Cardiac fibroblast (primary cell): Measurements from ENCODE around the gene ATG4D.
A peak's percentile ranks its signal among the peaks of the same experiment; 100 is the strongest.
"Not testable (repeated sequence)": the region's sequence is repeated elsewhere in the genome, so short reads cannot be mapped to it uniquely, and the experiment has no call there.

Experiments used
- DNase-seq, 2 donors: peaks; one replicate each; pipeline versions ENCODE4 v3.0.0 to v3.0.0-alpha.2; 2010; ENCODE audit warnings: low read depth in 2 of 2
- H3K4me3 ChIP-seq, 2 donors: replicated peaks in 1 of 2; 1 replicate in 1 of 2; 2 replicates in 1 of 2; pipeline ENCODE4 v1.5.1; 2011; ENCODE audit warnings: low read depth in 2 of 2, low read length in 2 of 2, mild to moderate bottlenecking in 2 of 2, moderate library complexity in 1 of 2
- TF ChIP-seq, protein P1 (sequence below): IDR thresholded peaks from one replicate; pipeline ENCODE4 v1.5.1; 2011; ENCODE audit warnings: low read depth, mild to moderate bottlenecking, low read length, inconsistent platforms

ATG4D gene

DNA sequence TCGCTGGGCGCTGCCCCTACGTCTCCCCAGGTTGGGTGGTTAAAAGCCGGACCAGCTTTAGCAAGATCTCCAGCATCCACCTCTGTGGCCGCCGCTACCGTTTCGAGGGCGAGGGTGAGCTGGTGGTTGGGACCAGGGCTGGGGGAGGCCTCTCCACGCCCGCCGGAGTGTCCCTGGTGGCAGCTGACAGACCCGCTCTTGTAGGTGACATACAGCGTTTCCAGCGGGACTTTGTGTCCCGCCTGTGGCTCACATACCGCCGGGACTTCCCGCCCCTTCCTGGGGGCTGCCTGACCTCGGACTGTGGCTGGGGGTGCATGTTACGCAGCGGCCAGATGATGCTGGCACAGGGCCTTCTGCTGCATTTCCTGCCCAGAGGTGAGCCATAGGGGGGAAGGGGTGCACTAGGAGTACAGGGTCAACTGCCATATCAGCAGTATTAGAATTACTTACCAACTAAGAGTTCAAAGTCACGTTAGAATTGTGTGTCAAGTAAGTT, 1.1 kb downstream of the ATG4D start:
- TF ChIP-seq, protein P1, sequence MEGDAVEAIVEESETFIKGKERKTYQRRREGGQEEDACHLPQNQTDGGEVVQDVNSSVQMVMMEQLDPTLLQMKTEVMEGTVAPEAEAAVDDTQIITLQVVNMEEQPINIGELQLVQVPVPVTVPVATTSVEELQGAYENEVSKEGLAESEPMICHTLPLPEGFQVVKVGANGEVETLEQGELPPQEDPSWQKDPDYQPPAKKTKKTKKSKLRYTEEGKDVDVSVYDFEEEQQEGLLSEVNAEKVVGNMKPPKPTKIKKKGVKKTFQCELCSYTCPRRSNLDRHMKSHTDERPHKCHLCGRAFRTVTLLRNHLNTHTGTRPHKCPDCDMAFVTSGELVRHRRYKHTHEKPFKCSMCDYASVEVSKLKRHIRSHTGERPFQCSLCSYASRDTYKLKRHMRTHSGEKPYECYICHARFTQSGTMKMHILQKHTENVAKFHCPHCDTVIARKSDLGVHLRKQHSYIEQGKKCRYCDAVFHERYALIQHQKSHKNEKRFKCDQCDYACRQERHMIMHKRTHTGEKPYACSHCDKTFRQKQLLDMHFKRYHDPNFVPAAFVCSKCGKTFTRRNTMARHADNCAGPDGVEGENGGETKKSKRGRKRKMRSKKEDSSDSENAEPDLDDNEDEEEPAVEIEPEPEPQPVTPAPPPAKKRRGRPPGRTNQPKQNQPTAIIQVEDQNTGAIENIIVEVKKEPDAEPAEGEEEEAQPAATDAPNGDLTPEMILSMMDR: no peak
- no peak for DNase-seq
- peak overlapping the region; percentile 84 to 86 for H3K4me3 ChIP-seq

- H3K4me3 ChIP-seq: no peak overlapping the region
- TF ChIP-seq, protein P1: no peak
- no peak for DNase-seq
Measured at GRCh38 chr19:10546817-10547216, 3.1 kb downstream of the ATG4D start.

DNA sequence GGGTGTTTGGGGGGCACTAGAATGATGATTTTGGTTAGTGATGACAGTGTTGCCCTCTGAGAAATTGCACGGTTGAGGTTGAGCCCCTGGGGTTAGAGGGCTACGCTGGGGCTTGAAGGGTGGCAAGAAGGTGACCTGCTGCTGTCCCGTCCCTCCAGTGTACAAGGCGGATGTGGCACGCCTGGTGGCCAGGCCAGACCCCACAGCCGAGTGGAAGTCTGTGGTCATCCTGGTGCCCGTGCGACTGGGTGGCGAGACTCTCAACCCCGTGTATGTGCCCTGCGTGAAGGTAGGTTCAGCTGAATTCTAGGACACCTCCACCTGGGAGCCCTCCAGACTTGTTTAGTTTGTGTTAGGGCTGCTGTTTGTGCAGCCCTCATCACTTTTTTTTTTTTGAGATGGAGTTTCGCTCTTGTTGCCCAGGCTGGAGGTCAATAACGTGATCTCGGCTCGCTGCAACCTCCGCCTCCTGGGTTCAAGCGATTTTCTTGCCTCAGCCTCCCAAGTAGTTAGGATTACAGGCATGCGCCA, 5.1 kb downstream of the ATG4D start:
- TF ChIP-seq, protein P1: no peak
- no peak overlapping the region for H3K4me3 ChIP-seq
- DNase-seq: no peak

DNA sequence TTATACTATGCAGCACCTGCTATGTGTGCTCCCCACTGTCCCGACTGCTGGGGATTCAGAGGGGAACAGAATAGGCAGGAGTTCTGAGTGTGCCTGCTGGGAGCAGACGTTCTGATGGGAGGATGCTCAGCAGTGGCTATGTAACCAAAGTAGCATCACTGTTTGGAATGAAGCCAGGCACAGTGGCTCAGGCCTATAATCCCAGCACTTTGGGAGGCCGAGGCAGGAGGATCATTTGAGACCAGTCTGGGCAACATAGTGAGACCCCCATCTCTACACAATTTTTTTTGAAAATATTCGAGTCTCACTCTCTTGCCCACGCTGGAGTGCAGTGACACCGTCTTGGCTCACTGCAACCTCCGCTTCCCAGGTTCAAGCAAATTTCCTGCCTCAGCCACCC, 6.0 kb downstream of the ATG4D start:
- TF ChIP-seq, protein P1: no peak
- no peak overlapping the region for H3K4me3 ChIP-seq
- no peak for DNase-seq

DNA sequence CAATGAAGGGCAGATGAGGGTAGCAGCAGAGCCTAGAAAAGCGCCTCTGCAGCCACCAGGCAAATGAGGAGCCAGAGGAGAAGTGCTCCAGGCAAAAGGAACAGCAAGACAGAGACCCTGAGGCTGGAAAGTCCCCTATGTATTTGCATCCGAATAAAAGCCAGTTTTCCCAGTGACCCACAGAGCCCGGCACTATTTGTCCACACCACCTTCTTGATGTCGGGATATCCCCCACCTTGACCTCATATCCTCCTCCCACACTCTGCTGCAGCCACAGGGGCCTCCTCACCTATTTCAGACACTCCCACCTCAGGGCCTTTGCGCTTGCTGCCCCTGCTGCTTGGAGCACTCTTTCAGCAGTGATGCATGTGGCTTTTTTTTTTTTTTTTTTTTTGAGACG, 6.6 kb downstream of the ATG4D start:
- no peak overlapping the region for H3K4me3 ChIP-seq
- TF ChIP-seq, protein P1: no peak
- no peak for DNase-seq

- not testable (repeated sequence) for DNase-seq, H3K4me3 ChIP-seq
Measured at GRCh38 chr19:10551006-10551405, 7.3 kb downstream of the ATG4D start.

GRCh38 chr19:10551698-10552301, 8.1 kb downstream of the ATG4D start:
- no peak overlapping the region for H3K4me3 ChIP-seq
- peak; percentile 56 to 58 for DNase-seq
- TF ChIP-seq, protein P1: peak; percentile 30
